BE2C (cell line): Measurements from ENCODE around the gene BANF1.
"Not testable (repeated sequence)": the region's sequence is repeated elsewhere in the genome, so short reads cannot be mapped to it uniquely, and the experiment has no call there.

ENCODE experiments used
- DNase-seq: peaks from one replicate; pipeline ENCODE4 v3.0.0-alpha.2; 2020
- H3K27me3 ChIP-seq: fragments of 250-450 bp; sonication (Bioruptor Pico); 2 replicates; pipeline ENCODE4 v1.5.1; 2020; ENCODE audit warnings: mild to moderate bottlenecking
- H3K36me3 ChIP-seq: fragments of 250-450 bp; sonication (Bioruptor Pico); 2 replicates; pipeline ENCODE4 v1.5.1; 2020; ENCODE audit warnings: mild to moderate bottlenecking
- H3K4me1 ChIP-seq: fragments of 250-450 bp; sonication (Bioruptor Pico); 2 replicates; pipeline ENCODE4 v1.5.1; 2020
- H3K4me3 ChIP-seq: 2 replicates; pipeline ENCODE4 v1.5.1; 2011; ENCODE audit warnings: low read depth, low read length
- H3K9me3 ChIP-seq: fragments of 250-450 bp; sonication (Bioruptor Pico); 2 replicates; pipeline ENCODE4 v1.5.1; 2020
- CTCF ChIP-seq: IDR thresholded peaks from 2 replicates; pipeline ENCODE4 v1.5.1; 2012; ENCODE audit warnings: mild to moderate bottlenecking, low read depth, low read length

Gene BANF1

GRCh38 chr11:66006891-66007176 lies 4.5 kb downstream of the BANF1 start:
- no peaks in the 10 kb centered on the region; the same call in 1 of the 2 replicates for H3K4me1 ChIP-seq
- DNase-seq = no peak

GRCh38 chr11:66007201-66007634 lies 4.9 kb downstream of the BANF1 start:
- Histone ChIP-seq H3K4me3 (no peak overlapping the region), H3K4me1 (no peaks in the 10 kb centered on the region; the same call in 1 of the 2 replicates), H3K9me3 (no peaks in the 10 kb centered on the region), H3K36me3 (peaks cover 20% of the 10 kb centered on the region), H3K27me3 (peaks cover 20% of the 10 kb centered on the region)
- no peak for DNase-seq
- no peak for TF ChIP-seq CTCF

More at GRCh38 chr11:66006891-66007176, 4.5 kb downstream of the BANF1 start:
- no peaks in the 10 kb centered on the region for H3K9me3 ChIP-seq
- peaks cover 16% of the 10 kb centered on the region for H3K27me3 ChIP-seq
- no peak overlapping the region for H3K4me3 ChIP-seq
- peaks cover 20% of the 10 kb centered on the region for H3K36me3 ChIP-seq
- TF ChIP-seq CTCF = no peak

- Histone ChIP-seq H3K27me3 (peaks cover 21% of the 10 kb centered on the region), H3K9me3 (no peaks in the 10 kb centered on the region), H3K36me3 (peaks cover 20% of the 10 kb centered on the region), H3K4me3 (no peak overlapping the region), H3K4me1 (no peaks in the 10 kb centered on the region; the same call in 1 of the 2 replicates)
- no peak for DNase-seq
- no peak for TF ChIP-seq CTCF
Measured at GRCh38 chr11:66008095-66008467, 5.8 kb downstream of the BANF1 start.

- peaks cover 17% of the 10 kb centered on the region for H3K36me3 ChIP-seq
- peaks cover 21% of the 10 kb centered on the region for H3K27me3 ChIP-seq
- no peaks in the 10 kb centered on the region for H3K9me3 ChIP-seq
- no peaks in the 10 kb centered on the region; the same call in 1 of the 2 replicates for H3K4me1 ChIP-seq
- DNase-seq = peak; percentile 43
- H3K4me3 ChIP-seq = no peak overlapping the region
- no peak for TF ChIP-seq CTCF
Measured at GRCh38 chr11:66008468-66009101, 6.3 kb downstream of the BANF1 start.

DNA sequence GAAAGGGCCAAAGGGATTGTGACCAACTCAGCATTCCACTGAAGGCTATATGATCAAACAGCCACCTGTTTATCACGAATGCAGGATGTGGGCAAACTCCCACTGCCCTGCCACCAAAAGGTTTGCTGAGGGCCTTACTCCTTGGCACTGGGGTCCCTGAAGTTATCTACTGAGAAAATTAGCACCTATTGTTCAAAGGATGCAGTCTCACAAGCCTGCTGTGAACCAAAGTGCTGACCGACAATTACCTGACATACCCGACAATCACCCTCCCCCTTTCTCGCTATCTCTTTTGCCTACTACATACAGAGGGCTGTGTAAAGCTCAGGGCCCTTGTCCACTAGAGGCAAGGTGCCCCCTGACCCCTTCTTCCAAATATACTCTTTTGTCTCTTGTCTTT lies 7.7 kb downstream of the BANF1 start:
- not testable (repeated sequence) for H3K9me3 ChIP-seq, H3K36me3 ChIP-seq, H3K4me1 ChIP-seq, DNase-seq, H3K4me3 ChIP-seq
- peaks cover 21% of the 10 kb centered on the region for H3K27me3 ChIP-seq

DNA sequence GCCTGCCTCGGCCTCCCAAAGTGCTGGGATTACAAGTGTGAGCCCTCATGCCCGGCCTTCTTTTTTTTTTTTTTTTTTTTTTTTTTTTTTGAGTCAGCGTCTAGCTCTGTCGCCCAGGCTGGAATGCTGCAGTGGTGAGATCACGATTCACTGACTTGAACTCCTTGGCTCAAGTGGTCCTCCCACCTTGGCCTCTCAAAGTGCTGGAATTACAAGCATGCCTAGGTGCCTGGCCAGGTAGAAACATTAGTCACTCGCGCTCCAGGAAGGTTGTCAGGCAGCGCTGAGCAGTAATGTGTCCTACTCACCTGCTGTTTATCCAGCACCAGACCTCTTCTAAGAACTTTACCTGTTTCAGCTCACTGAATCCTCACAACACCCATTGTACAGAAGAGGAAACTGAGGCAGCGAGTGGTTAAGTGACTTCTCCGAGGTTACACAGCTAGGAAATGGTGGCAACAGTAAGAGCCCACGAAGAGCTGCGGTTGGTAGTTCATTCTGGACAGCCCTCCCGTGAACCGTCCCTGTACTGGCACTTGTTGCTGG lies 9.0 kb downstream of the BANF1 start:
- no peak for DNase-seq
- H3K4me3 ChIP-seq = no peak overlapping the region

More for the DNA sequence above, 9.0 kb downstream of the BANF1 start:
- Histone ChIP-seq H3K4me1 (no peaks in the 10 kb centered on the region; the same call in 1 of the 2 replicates), H3K9me3 (no peaks in the 10 kb centered on the region), H3K36me3 (no peaks in the 10 kb centered on the region), H3K27me3 (peaks cover 21% of the 10 kb centered on the region)
- no peak for TF ChIP-seq CTCF
